CMK (cell line): ENCODE results near the gene FUT8.

Experiments
- DNase-seq: peaks from one replicate; pipeline ENCODE4 v3.0.0-alpha.2; 2010; ENCODE audit warnings: low read depth

Gene FUT8

DNA sequence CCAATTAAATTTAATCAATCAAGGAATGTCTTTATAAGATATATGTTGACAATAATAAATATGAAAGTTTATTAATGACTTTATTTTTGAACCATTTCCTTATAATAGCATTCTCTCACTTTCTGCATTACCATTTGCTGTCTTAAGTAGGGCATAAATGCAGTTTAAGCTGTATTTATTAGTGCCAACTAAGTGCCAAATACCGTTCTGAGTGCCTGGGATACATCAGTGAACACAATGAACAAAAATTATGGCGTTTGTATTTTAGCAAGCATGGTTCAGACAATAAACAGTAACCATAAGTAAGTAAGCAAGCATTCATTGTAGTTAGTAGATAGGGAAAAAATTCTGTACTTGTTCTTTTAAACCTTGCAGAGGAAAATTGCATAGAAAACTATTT lies 145.8 kb downstream of the FUT8 start:
- no peak for DNase-seq

DNA sequence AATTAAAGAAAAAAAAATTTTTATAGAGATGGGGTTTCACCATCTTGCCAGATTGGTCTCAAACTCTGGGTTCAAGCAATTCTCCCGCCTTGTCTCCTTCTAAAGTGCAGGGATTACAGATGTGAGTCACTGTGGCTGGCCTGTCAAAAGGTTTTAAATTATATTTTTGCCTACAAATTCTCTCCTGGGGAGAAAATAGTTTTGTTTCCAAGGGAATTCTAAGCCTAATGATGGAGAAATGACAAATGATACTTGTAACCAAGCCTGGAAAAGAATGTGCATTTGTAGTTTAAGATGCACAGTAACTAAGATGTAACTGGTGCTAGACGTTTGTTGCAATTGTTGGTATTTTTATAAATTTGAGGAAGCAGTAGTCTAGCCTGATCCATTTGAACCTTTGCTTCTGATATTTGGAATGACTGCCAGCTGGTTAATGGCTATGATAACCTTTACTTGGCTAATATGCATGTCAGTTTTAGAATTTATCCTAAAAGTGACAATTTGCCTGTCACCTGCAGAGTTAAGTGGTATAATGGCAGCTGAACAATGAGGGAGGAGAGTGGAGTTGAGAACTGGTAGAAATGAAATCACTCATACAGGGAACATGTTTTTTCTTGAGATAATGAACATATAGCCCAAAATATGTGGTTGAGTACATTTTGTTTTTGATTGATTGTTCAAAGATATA lies 148.0 kb downstream of the FUT8 start:
- DNase-seq, result no peak

DNA sequence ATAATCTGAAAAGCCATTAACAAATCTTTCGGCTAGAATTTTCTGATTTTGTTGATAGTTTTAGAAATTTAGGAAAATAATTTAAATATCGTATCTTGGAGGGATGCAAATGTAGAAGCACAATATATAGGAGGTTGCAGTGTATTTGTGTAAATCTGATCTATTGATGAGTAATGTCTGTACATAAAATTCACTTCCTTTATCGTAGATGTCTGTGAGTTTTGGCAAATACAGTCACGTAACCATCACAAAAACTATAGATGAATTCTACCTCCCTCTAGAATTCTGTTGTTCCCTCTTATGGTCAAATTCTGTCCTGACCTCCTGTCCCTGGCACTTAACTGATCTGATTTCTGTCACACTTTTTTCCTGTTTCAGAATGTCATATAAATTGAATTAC lies 151.8 kb downstream of the FUT8 start:
- no peak for DNase-seq

DNA sequence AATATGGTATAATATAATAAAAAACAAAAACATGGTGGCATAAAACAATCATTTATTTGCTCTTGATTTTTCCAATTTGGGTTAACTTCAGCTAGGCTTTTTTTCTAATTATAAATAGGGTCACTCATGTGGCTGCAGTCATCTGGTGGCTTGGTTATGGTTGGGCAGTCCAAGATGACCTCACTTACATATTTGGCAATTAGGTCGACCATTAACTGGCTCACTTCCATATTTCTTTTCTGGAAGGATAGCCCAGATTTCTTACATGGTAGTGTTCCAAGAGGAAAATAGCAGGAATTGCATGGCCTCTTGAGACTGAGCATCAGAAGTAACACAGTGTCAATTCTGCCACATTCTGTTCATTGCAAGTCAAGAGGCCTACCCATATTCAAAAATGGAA lies 153.4 kb downstream of the FUT8 start:
- DNase-seq, result no peak

DNA sequence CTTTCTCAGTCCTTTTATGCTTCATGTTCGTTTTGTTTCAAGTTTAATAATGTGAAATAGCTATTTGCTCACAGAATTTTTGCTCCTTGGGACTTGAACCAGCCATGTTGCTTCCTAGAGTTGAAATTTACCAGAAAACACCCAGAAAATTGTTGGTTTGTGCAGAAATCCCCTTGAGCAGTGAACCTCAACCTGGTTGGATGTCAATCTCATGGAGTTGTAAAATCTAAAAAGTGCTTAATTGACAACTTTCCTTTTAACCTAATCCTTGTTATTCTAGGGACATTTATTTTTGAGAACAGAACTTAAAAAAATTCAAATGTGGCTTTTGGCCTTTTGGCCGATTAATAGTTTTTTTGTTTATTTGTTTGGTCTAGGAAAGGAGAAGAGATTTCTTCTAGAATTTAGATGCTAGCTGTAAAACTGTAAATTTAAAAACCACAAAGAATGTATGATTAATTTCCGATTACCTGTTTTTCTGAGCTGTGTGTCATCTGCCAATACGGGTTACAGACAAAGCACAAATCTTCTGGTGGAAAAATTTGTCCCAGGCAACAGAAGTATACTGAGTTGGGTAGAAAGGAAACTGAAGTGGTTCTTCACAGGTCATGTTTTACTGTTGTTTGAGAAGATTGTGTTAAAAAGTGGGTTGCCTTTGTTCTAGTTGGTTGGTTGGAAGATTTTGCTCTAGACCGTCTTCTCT lies 154.4 kb downstream of the FUT8 start:
- no peak for DNase-seq

DNA sequence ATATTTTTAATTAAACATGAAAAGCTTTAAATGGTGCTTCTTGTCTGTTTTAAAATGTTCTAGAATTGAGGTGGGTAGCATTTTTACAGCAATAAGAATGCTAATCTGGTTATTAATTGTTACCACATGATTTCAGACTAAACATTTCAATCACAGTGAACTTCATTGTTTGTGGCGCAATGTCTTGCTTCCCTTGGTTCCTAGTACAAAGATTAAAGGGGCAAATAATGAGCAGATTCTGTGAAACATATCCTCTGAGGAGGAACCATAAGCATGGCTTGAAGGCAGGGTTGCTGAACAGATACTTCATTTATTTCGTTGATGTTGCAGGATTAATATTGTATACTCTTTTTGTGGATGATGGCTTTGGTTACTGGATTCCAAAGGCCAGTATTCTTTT lies 162.1 kb downstream of the FUT8 start:
- DNase-seq, result no peak

DNA sequence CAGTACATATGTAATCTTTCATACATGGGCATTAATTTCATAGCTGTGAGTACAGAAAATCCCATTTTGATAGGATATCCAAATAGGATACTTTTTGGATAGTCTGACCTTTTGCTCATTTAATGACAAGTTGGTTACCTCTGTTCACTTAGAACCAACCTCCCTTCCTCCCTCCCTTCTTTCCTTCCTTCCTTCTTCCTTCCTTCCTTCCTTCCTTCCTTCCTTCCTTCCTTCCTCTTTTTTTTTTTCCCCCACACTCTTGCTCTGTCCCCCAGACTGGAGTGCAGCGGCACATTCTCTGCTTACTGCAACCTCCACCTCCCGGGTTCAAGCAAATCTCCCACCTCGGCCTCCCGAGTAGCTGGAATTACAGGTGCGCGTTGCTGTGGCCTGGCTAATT lies 162.9 kb downstream of the FUT8 start:
- DNase-seq, result no peak

DNA sequence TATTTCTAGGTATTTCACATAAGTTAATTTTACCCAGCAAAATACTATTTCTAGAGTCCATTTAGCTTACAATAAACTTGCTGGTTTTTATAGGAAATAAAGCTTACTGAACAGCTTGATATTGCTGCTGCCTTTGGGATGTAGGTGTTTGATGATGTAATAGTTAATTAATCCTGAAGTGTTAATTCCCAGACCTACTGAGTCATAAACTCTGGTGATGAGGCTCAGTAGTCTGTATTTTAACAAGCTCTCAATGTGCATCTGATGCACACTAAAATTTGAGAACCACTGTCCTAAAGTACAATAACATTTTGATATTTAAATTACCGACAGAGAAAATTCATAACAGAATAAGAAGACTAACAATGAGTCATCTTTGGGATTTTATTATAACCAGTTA lies 168.4 kb downstream of the FUT8 start:
- DNase-seq, result no peak

DNA sequence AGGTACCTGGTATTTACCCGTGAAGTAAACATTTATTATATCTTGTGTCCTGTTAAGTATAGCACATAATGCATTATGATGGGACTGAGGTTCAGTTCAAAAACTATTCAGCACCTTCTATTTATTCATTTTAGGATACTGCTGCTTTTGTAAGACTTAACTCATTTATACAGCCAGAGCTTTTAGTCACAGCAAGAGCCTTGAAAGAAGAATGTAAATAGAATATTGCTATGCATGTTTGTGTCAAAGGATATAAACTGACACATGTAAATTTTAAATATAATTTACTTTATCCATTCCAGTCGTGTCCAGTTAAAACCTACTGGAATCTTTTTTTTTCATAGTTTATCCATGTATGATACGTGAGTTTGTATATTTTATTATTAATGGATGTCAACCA lies 168.8 kb downstream of the FUT8 start:
- no peak for DNase-seq

DNA sequence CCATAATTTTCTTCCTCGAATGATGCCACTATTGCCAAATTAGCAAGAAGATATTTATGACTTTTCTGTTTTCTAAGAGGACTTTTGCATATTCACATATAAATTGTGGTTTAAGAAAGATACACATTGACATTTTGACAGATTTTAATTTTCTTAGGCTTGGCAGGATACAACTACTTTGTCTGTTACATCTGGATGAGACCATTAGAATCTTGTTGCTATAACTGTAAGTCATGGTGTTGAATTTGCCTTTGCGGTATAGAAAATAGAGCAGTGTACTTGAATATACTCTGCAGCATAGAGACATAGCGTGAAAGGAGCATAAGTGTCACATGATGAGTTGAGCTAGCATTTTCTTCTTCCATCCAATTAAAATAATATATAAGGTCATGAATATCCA lies 169.3 kb downstream of the FUT8 start:
- DNase-seq, result no peak

DNA sequence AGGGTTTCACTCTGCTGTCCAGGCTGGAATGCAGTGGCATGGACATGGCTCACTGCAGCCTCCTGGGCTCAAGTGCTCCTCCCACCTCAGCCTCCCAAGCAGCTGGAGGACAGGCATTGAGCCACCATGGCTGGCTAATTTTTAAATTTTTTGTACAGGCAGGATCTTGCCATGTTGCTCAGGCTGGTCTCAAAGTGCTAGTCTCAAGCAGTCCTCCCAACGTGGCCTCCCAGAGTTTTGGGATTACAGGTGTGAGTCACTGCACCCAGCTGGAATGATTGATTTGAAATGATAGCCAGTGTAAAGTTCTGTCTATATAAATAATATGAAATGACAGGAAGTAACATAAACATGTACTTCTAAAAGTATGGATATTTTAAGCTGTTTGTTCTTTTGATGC lies 172.7 kb downstream of the FUT8 start:
- DNase-seq, result no peak

DNA sequence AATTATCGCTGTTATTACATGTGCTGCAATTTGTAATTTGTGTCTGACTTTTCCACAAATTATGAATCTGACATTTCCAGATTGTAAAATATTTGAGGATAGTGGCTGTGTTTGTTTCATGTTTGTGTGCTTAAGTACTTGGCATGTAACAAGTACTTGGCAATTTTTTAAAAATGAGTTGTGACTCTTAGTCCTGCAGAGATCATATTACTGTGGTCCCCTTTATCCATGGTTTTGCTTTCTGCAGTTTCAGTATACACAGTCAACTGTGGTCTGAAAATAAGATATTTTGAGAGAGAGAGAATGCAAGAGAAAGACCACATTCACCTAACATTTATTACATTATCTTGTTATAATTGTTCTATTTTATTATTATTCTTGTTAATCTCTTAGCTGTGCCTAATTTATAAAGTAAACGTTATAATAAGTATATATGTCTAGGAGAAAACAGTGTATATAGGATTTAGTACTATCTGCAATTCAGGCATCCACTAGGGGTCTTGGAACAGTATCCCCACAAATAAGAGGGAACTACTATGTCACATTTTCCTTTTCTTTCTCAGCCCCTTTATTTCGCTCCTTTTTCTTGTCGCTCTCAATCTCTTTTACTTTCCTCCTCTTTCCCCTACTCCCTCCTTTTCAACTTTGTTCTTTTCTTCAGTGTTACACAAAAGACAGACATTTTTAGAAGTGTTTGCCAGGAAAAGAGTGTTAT lies 176.1 kb downstream of the FUT8 start:
- no peak for DNase-seq

DNA sequence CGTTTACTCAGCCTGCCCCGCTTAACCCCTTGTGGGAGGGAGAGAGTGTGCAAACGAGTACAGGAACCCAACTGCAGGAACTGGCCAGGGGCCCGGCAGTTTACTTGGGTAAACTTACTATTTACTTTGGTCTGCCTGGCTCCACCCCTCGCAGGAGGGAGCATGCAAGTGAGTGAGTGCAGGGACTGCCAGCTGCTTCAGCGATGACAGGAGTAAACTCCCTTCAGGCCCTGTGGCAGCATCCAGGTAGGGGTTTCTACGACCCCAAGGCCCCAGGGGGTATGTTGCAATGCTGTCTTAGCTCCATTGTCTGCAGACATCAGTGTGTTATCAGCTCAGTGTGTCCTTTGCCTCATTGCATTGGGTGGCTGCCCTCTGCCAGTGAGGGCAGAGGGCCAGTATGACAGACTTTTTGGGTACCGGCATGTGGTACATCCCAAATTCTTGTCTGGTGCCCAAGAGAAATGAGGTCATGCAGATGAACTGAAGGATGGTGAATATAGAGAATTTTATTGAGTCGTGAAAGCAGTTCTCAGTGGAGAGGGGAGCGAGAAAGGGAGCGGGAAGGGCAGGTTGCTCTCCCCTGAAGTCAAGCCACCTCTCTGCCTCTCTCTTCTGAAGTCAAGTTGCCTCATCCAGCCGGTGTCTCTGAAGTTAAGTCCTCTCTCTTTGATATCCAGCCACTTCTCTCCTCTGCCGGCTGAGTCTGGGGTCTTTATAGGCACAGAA lies 181.8 kb downstream of the FUT8 start:
- no peak for DNase-seq

DNA sequence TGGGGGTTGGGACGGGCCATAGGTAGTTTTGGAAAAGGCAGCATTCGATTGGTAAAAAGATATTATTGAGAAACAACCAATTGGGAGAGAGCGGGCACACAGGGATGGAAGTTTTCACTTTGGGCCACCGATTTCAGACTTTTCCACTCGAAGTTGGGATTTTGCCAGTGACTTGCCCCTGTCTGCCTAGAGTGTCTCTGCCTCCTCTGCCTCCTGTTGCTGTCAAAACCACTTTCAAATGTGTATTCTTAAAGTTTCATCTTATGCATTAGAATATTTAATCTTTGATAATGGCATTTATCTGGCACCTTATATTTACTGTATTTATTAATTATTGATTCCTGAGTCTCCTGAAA lies 182.3 kb downstream of the FUT8 start:
- no peak for DNase-seq

DNA sequence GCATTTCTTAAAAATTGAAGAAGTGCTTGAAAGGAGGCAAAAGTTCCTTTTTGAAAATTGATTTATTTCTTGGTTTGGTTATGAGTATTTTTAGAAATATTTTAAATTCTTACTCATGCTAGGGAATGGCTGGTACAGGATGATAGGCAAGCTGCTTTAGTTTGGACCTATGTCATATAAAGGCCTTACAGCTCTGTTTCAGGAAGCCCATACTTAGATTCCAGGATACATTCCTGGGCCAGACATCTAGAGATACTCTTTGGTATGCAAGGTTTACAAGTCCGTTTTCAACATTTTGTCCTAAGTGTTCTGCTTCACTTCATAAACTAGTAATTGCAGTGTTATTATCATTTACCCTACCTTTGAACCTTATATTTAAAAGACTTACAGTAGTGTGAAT lies 186.8 kb downstream of the FUT8 start:
- DNase-seq, result no peak

DNA sequence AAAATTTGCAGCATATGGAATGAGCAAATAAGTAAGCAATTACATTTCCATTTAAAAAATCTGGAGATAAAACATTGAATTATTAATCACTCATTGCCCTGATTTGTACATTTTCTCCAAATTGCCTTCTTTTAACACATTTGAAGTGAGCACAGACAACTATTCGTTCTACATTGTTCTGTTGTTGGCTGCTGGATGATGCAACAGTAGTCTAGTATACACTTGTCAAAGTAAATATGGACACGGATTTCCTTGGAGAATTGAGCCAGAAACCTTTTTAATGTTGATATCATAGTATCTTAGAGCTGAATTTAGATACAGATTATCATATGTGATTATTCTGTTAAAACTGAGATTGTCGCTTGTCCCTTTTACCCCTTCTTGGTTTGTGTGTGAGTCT lies 188.2 kb downstream of the FUT8 start:
- no peak for DNase-seq

DNA sequence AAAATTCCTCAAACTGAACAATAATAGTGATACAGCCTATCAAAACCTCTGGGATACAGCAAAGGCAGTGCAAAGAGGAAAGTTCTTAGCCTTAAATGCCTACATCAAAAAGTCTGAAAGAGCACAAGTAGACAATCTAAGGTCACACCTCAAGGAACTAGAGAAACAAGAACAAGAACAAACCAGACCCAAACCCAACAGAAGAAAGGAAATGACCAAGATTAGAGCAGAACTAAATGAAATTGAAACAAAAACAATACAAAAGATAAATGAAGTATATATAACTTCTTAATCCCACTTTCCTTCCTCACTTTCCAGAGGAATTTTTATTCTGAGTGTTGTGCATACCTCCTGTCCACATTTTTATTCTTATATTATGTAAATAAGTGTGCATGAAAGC lies 192.0 kb downstream of the FUT8 start:
- no peak for DNase-seq

DNA sequence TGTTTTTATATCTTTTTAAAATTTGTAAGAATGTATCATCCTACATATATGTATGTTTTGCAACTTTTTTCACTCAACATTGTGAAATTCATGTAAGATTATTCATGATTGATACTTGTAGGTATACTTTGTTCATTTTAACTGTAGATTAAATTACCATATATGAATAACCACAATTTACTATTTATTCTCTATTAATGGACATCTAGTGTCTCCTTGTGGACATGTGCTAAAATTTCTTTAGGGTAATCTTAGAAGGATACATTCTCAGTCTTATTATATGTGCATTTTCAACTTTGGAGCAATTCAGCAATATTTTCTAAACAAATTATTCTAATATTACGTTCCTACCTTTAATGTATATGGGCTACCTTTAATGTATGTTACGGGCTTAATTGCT lies 192.4 kb downstream of the FUT8 start:
- no peak for DNase-seq

DNA sequence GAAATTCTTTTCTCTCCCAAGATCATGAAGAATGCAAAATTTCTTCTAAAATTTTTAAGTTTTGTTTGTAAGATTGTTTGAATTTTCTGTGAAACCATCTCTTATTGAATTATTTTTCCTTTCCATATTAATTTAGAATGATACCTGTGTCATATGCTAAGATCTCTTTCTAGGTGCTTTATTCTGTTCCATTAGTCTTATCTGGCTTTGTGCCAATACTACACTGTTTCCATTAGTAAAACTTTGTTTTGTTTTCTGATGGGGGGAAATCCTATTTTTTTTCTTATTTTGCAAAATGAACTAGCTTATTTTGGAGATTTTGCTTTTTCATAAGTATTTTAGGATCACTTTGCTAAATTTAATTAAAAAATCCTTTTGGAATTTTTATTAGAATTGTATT lies 193.9 kb downstream of the FUT8 start:
- no peak for DNase-seq

DNA sequence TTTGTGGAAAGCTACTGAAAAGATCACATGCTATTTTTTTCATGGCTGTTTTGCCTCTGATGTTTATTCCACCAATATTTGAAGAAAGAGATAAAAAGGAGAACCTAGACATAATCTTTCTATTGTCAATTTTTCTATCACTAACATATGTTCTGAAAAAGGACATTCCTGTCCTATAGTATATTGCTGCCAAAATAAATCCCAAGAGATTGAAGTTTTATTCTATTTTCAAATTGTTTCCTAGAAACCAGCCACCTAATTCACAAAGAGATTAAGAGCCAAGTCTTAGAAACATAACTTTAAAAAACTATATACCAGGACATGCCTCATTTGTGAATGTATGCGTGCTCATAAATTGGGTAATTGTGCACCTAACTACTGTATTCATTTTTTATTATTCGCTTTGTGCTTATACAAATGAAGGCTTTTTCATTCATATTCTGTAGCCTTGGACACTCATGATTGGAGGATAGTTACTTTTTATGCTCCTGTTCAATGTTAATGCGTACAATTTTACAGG lies 200.7 kb downstream of the FUT8 start:
- DNase-seq, result no peak

DNA sequence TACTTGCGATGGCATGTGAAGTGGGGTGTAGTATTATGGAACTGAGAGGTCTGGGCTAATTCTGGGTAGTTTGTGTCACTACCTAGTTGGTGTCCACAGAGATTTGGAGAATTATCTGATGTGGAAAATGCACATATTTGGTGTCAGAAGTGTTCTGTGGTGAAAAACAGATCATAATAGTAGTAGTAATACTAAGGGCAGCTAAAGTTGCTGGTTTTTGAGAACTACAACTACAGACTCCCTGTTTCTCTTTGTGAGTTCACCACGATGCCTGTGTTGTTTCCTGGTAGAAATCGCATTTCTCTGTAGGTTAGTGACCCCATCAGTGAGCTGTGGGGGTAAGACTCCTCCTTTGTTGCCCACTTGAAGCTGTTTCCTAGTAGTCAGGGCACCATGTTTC lies 206.5 kb downstream of the FUT8 start:
- no peak for DNase-seq

DNA sequence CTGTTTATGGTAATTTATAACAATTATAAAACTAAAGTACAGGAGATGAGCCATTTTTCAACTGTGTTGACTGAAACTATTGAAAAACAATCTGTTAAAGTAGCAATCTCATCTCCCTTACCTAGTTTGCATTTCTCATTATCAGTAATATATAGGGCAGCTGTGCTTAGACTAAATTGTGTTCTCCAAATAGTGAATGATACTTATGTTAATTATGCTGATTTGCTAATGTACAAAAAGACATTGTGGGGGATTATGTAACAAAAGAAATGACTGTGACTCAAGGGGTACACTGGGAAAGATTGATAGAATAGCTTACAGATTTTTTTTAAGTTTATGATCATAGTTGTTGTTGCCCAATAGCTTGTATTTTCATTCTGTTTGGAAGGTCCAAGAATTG lies 207.7 kb downstream of the FUT8 start:
- DNase-seq, result no peak

DNA sequence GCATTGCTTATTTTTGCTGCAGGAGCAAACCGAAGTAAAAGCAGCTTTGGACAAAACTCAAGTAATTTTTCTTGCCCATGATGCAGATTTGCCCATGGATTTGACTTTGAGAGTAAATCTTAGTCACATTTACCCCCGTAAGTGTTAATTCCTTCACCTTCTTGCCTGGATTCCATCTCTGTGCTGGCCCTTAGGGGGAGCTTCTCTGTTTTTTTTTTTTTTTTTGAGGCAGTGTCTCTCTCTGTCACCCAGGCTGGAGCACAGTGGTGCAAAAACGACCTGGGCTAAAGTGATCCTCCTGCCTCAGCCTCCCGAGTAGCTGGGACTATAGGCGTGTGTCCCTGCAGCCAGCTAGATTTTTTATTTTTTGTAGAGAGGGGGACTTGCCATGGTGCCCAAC lies 210.2 kb downstream of the FUT8 start:
- no peak for DNase-seq
